ENCODE results near the gene SHOC2.

The SHOC2 gene

DNA sequence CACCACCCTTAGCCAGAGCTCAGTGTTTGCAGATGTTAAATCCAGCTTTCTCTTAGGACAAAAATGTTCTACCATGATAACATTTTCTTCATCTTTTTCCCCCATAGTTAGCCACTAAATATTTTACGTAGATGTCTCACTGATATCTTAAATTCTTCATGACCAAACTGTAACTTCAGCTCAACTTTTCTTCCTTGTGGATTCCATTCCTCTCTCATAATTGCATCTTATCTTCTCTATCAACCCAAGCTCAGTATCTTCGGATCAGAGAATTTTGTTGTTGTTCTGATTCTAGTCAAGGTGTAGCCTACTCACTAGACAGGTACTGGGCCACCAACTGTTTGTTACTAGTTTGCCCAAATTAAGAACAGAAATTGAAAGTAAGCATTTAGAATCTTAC lies 60.2 kb downstream of the SHOC2 start:
- DNase-seq (ENCODE audit: extremely low spot score) = no peak
- POLR2A ChIA-PET = no interaction called here
- CTCF ChIA-PET = no interaction called here
- no peak for TF ChIP-seq NFRKB (IDR thresholded peaks at IDR 0.05)
- TF ChIP-seq BHLHE40 (IDR thresholded peaks at IDR 0.05; ENCODE audit: borderline replicate concordance) = no peak
- TF ChIP-seq ELF4 (IDR thresholded peaks at IDR 0.05) = no peak
- TF ChIP-seq L3MBTL2 (conservative IDR thresholded peaks at IDR 0.05) = no peak
- no peak for TF ChIP-seq SP1 (IDR thresholded peaks at IDR 0.05)
- TF ChIP-seq FOXK2 (IDR thresholded peaks at IDR 0.05) = no peak
- no peak for TF ChIP-seq TARDBP (IDR thresholded peaks at IDR 0.05)
- TF ChIP-seq, protein P1, sequence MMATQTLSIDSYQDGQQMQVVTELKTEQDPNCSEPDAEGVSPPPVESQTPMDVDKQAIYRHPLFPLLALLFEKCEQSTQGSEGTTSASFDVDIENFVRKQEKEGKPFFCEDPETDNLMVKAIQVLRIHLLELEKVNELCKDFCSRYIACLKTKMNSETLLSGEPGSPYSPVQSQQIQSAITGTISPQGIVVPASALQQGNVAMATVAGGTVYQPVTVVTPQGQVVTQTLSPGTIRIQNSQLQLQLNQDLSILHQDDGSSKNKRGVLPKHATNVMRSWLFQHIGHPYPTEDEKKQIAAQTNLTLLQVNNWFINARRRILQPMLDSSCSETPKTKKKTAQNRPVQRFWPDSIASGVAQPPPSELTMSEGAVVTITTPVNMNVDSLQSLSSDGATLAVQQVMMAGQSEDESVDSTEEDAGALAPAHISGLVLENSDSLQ (IDR thresholded peaks at IDR 0.05) = no peak
- no peak for TF ChIP-seq ZNF384 (IDR thresholded peaks at IDR 0.05)
- TF ChIP-seq SUZ12 (IDR thresholded peaks at IDR 0.05) = no peak
- TF ChIP-seq ARNT (IDR thresholded peaks at IDR 0.05) = no peak
- TF ChIP-seq FOXA1 (IDR thresholded peaks at IDR 0.05) = no peak
- no peak for TF ChIP-seq CTBP1 (IDR thresholded peaks at IDR 0.05; ENCODE audit: borderline replicate concordance)
- TF ChIP-seq FOXM1 (IDR thresholded peaks at IDR 0.05; ENCODE audit: borderline replicate concordance) = no peak
- TF ChIP-seq LEF1 (IDR thresholded peaks at IDR 0.05; ENCODE audit: borderline replicate concordance) = no peak
- TF ChIP-seq HDGF (IDR thresholded peaks at IDR 0.05; ENCODE audit: borderline replicate concordance) = no peak

- no peak for TF ChIP-seq HDGF (IDR thresholded peaks at IDR 0.05; ENCODE audit: borderline replicate concordance)
- TF ChIP-seq FOXA1 (IDR thresholded peaks at IDR 0.05) = no peak
- no peak for TF ChIP-seq FOXM1 (IDR thresholded peaks at IDR 0.05; ENCODE audit: borderline replicate concordance)
- no peak for TF ChIP-seq BHLHE40 (IDR thresholded peaks at IDR 0.05; ENCODE audit: borderline replicate concordance)
- CTCF ChIA-PET = no interaction called here
- DNase-seq (ENCODE audit: extremely low spot score) = no peak
- POLR2A ChIA-PET = no interaction called here
Measured at GRCh38 chr10:110980807-110981206, 61.4 kb downstream of the SHOC2 start.

DNA sequence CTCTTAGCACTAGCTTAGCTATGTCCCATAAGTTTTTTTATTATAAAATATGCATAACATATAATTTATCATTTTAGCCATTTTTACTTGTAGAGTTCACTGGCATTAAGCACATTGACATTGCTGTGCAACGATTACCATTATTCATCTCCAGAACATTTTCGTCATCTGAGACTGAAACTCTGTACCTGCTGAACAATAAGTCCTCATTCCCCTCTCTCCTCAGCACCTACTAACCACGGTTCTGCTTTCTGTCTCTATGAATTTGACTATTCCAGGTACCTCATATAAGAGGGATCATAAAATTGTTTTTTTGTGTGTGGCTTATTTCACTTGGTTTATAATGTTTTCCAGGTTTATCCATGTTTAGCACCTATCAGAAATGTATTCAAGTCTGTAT lies 64.1 kb downstream of the SHOC2 start:
- DNase-seq (ENCODE audit: extremely low spot score) = no peak
- TF ChIP-seq SP1 (IDR thresholded peaks at IDR 0.05) (no peak), ARNT (IDR thresholded peaks at IDR 0.05) (no peak), FOXA1 (IDR thresholded peaks at IDR 0.05) (no peak), SUZ12 (IDR thresholded peaks at IDR 0.05) (no peak), FOXK2 (IDR thresholded peaks at IDR 0.05) (no peak)
- ChIA-PET POLR2A (no interaction called here), CTCF (no interaction called here)

DNA sequence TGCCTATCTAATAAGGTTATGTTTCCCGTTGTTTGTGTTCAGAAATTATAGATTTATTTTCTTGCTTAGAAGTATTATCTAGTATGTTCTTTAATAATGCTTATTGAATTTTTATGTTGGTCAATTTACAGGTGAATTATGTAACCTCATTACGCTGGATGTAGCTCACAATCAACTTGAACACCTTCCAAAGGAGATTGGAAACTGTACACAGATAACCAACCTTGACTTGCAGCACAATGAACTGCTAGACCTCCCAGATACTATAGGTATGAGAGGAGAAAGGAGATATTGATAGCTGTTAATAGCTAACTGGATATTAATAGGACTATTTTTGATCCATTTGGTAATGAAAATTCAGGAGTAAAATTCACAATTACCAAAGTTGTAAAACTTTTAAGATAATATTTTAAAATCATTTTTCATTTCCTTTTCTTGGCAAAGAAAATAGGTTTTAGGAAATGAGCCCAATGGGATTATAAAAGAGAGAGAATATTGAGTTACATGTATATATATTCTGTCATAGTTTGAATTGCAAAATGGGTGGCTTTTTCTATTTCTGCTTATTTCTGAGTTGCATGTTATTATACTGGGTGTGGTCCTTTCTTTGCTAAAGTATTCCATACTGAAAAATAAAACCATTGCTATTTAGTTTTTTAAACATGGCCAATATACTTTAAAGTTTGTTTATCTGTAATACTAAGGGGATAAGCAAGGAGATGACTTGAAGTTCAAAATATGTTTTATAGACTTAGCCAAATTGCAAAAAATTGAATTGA lies 66.3 kb downstream of the SHOC2 start:
- CTCF ChIA-PET = interaction anchor here (0.7 kb wide), 1 partner anchor 1101 kb away, joined by 3 read pairs; no protein-coding TSS in a partner anchor
- TF ChIP-seq SP1 (IDR thresholded peaks at IDR 0.05) (no peak), L3MBTL2 (conservative IDR thresholded peaks at IDR 0.05) (no peak), LEF1 (IDR thresholded peaks at IDR 0.05; ENCODE audit: borderline replicate concordance) (no peak), TARDBP (IDR thresholded peaks at IDR 0.05) (no peak), SUZ12 (IDR thresholded peaks at IDR 0.05) (no peak), ELF4 (IDR thresholded peaks at IDR 0.05) (no peak), ARNT (IDR thresholded peaks at IDR 0.05) (no peak), FOXA1 (IDR thresholded peaks at IDR 0.05) (no peak), FOXM1 (IDR thresholded peaks at IDR 0.05; ENCODE audit: borderline replicate concordance) (no peak), BHLHE40 (IDR thresholded peaks at IDR 0.05; ENCODE audit: borderline replicate concordance) (no peak)
- POLR2A ChIA-PET = no interaction called here
- no peak for DNase-seq (ENCODE audit: extremely low spot score)

DNA sequence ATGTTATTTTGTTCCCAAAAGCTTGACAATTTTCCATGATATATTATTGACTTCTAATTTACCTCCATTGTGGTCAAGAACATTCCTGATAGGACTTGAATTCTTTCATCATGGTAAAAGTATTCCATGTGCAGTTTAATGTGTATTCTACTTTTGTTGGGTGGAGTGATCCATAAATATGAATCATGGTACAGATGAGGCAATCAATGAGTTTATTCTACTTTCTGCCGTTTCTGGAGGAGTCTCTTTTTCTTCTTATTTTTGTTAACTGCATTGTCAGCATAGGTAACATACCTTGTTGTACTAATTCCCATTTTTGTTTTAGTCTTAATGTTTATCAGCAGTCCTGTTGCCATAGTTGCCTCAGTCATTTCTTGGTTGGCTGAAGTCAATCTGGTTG lies 69.6 kb downstream of the SHOC2 start:
- TF ChIP-seq ZNF384 (IDR thresholded peaks at IDR 0.05) = no peak
- no peak for TF ChIP-seq SUZ12 (IDR thresholded peaks at IDR 0.05)
- POLR2A ChIA-PET = no interaction called here
- DNase-seq (ENCODE audit: extremely low spot score) = no peak
- CTCF ChIA-PET = no interaction called here

- CTCF ChIA-PET = no interaction called here
- TF ChIP-seq TARDBP (IDR thresholded peaks at IDR 0.05) (no peak), ARNT (IDR thresholded peaks at IDR 0.05) (no peak), ZNF384 (IDR thresholded peaks at IDR 0.05) (no peak), ELF4 (IDR thresholded peaks at IDR 0.05) (no peak), SUZ12 (IDR thresholded peaks at IDR 0.05) (no peak), FOXA1 (IDR thresholded peaks at IDR 0.05) (no peak), LEF1 (IDR thresholded peaks at IDR 0.05; ENCODE audit: borderline replicate concordance) (no peak), HDGF (IDR thresholded peaks at IDR 0.05; ENCODE audit: borderline replicate concordance) (no peak), FOXK2 (IDR thresholded peaks at IDR 0.05) (no peak), CTBP1 (IDR thresholded peaks at IDR 0.05; ENCODE audit: borderline replicate concordance) (no peak), FOXM1 (IDR thresholded peaks at IDR 0.05; ENCODE audit: borderline replicate concordance) (no peak), NFRKB (IDR thresholded peaks at IDR 0.05) (no peak), BHLHE40 (IDR thresholded peaks at IDR 0.05; ENCODE audit: borderline replicate concordance) (no peak), L3MBTL2 (conservative IDR thresholded peaks at IDR 0.05) (no peak), SP1 (IDR thresholded peaks at IDR 0.05) (no peak)
- TF ChIP-seq, protein P1 (IDR thresholded peaks at IDR 0.05) = no peak
- DNase-seq (ENCODE audit: extremely low spot score) = no peak
- POLR2A ChIA-PET = interaction anchor here (1.2 kb wide), 1 partner anchor 74 kb away, joined by 3 read pairs; no protein-coding TSS in a partner anchor
Measured at GRCh38 chr10:110992006-110992800, 72.8 kb downstream of the SHOC2 start.
